ENCODE results near the gene ARID5B. TPM values are rescaled to one million over a fixed set of nuclear protein-coding genes. Genes with fewer than 3 reads are reported as not detected.

The ARID5B gene
- total RNA-seq, 2 donors from 2014 or later: 67.9 to 90.1 TPM

GRCh38 chr10:62130948-62131347 lies 229.4 kb downstream of the ARID5B start:
- TF ChIP-seq, protein P1, sequence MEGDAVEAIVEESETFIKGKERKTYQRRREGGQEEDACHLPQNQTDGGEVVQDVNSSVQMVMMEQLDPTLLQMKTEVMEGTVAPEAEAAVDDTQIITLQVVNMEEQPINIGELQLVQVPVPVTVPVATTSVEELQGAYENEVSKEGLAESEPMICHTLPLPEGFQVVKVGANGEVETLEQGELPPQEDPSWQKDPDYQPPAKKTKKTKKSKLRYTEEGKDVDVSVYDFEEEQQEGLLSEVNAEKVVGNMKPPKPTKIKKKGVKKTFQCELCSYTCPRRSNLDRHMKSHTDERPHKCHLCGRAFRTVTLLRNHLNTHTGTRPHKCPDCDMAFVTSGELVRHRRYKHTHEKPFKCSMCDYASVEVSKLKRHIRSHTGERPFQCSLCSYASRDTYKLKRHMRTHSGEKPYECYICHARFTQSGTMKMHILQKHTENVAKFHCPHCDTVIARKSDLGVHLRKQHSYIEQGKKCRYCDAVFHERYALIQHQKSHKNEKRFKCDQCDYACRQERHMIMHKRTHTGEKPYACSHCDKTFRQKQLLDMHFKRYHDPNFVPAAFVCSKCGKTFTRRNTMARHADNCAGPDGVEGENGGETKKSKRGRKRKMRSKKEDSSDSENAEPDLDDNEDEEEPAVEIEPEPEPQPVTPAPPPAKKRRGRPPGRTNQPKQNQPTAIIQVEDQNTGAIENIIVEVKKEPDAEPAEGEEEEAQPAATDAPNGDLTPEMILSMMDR (IDR thresholded peaks at IDR 0.05): no peak
- no peak for TF ChIP-seq POLR2AphosphoS5 (IDR thresholded peaks at IDR 0.05)
- no peak for TF ChIP-seq POLR2A (IDR thresholded peaks at IDR 0.05)
- no peak for DNase-seq (ENCODE audit: low spot score)
- no peaks in the 10 kb centered on the region for H3K27me3 ChIP-seq (replicated peaks; ENCODE audit: insufficient read depth)
- intact Hi-C loops (cut with DNase I): no loop called here
- H3K4me3 ChIP-seq: no peak overlapping the region
- H3K9me3 ChIP-seq: no peaks in the 10 kb centered on the region
- no peaks in the 10 kb centered on the region for H3K36me3 ChIP-seq
- 78% methylated on average over 3 of the region's 3 CpGs for WGBS
- no peak overlapping the region for H3K27ac ChIP-seq
- no peaks in the 10 kb centered on the region for H3K4me1 ChIP-seq (replicated peaks)

GRCh38 chr10:62131724-62132123 lies 230.2 kb downstream of the ARID5B start:
- H3K36me3 ChIP-seq: no peaks in the 10 kb centered on the region
- H3K27me3 ChIP-seq (replicated peaks; ENCODE audit: insufficient read depth): no peaks in the 10 kb centered on the region
- no peaks in the 10 kb centered on the region for H3K4me1 ChIP-seq (replicated peaks)
- no peak overlapping the region for H3K4me3 ChIP-seq
- H3K27ac ChIP-seq: no peak overlapping the region
- TF ChIP-seq POLR2A (IDR thresholded peaks at IDR 0.05): no peak
- TF ChIP-seq POLR2AphosphoS5 (IDR thresholded peaks at IDR 0.05): no peak
- TF ChIP-seq, protein P1 (IDR thresholded peaks at IDR 0.05): no peak
- WGBS: 96% methylated on average over 4 of the region's 4 CpGs
- no peak for DNase-seq (ENCODE audit: low spot score)
- intact Hi-C loops (cut with DNase I): no loop called here
- no peaks in the 10 kb centered on the region for H3K9me3 ChIP-seq

DNA sequence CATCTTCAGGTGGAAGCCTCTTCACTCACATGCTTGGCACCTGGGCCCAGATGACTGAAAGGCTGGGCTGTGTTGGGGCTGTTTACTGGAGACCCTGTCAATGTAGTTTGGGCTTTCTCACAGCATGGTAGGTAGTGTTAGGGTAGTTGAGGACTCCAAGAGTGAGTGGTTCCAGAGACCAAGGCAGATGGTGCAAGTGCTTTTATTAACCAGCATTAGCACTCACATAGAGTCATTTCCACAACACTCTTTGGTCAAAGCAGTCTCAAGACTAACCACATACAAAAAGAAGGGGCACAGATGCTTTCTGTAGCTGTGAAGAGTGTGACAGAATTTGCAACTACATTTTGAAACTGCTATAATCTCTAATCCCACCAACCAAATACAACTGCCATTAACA lies 232.1 kb downstream of the ARID5B start:
- TF ChIP-seq POLR2A (IDR thresholded peaks at IDR 0.05): no peak
- TF ChIP-seq POLR2AphosphoS5 (IDR thresholded peaks at IDR 0.05): no peak
- TF ChIP-seq, protein P1 (IDR thresholded peaks at IDR 0.05): no peak
- no peak for DNase-seq (ENCODE audit: low spot score)
- intact Hi-C loops (cut with DNase I): no loop called here

DNA sequence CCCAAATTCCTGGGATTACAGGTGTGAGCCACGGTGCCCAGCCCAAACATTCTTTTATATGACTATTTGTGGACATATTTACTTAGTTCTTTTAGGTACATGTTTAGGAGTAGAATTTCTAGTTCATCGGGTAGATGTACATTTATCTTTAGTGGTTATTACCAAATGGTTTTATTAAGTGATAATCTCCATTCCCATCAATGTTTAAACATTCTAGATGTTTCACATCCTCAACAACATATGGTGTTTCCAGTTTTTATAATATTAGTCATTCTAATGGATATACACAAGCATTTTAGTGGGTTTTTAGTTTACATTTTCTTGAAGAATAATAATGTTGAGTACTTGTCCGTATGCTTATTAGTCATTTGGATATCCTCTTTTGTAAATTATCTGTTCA lies 235.4 kb downstream of the ARID5B start:
- Histone ChIP-seq H3K4me1 (replicated peaks) (no peaks in the 10 kb centered on the region), H3K4me3 (no peak overlapping the region), H3K9me3 (no peaks in the 10 kb centered on the region), H3K27me3 (replicated peaks; ENCODE audit: insufficient read depth) (no peaks in the 10 kb centered on the region), H3K27ac (no peak overlapping the region), H3K36me3 (no peaks in the 10 kb centered on the region)
- DNase-seq (ENCODE audit: low spot score): no peak
- TF ChIP-seq, protein P1 (IDR thresholded peaks at IDR 0.05): no peak
- TF ChIP-seq POLR2A (IDR thresholded peaks at IDR 0.05): no peak
- TF ChIP-seq POLR2AphosphoS5 (IDR thresholded peaks at IDR 0.05): no peak
- WGBS: 35% methylated on average over 3 of the region's 3 CpGs
- intact Hi-C loops (cut with DNase I): no loop called here

More for the DNA sequence above, 232.1 kb downstream of the ARID5B start:
- H3K4me1 ChIP-seq (replicated peaks): no peaks in the 10 kb centered on the region
- no peaks in the 10 kb centered on the region for H3K27me3 ChIP-seq (replicated peaks; ENCODE audit: insufficient read depth)
- no peak overlapping the region for H3K27ac ChIP-seq
- H3K4me3 ChIP-seq: no peak overlapping the region
- no peaks in the 10 kb centered on the region for H3K36me3 ChIP-seq
- no peaks in the 10 kb centered on the region for H3K9me3 ChIP-seq

Other genes starting within 250 kb of the ARID5B start
- gene CABCOCO1, start 238.8 kb upstream of the ARID5B start, total RNA-seq: 1 to 10 TPM; 1.0 to 1.9 TPM

Measured in prostate gland (tissue), 2 donors.